Measurements from ENCODE around the gene ELOB.
"Not testable (repeated sequence)": the region's sequence is repeated elsewhere in the genome, so short reads cannot be mapped to it uniquely, and the experiment has no call there.

ELOB gene

GRCh38 chr16:2745116-2745890 is 31.8 kb downstream of the ELOB start:
- no peak for DNase-seq

- DNase-seq = no peak
These were observed 32.4 kb downstream of the ELOB start for GRCh38 chr16:2744711-2745110.

GRCh38 chr16:2743007-2743810 is 33.9 kb downstream of the ELOB start:
- DNase-seq = no peak

- DNase-seq = no peak
These were observed 34.6 kb downstream of the ELOB start for GRCh38 chr16:2742323-2743006.

GRCh38 chr16:2741168-2741567 is 35.9 kb downstream of the ELOB start:
- DNase-seq = no peak

- DNase-seq = no peak
These were observed 36.6 kb downstream of the ELOB start for GRCh38 chr16:2740476-2740875.

GRCh38 chr16:2739625-2740430 is 37.3 kb downstream of the ELOB start:
- DNase-seq = no peak

GRCh38 chr16:2738615-2739014 is 38.5 kb downstream of the ELOB start:
- no peak for DNase-seq

GRCh38 chr16:2737895-2738418 is 39.1 kb downstream of the ELOB start:
- no peak for DNase-seq

- no peak for DNase-seq
These were observed 39.9 kb downstream of the ELOB start for GRCh38 chr16:2737238-2737605.

GRCh38 chr16:2736476-2737237 is 40.4 kb downstream of the ELOB start:
- no peak for DNase-seq

GRCh38 chr16:2734844-2735515 is 42.1 kb downstream of the ELOB start:
- DNase-seq = no peak

- DNase-seq = no peak
These were observed 49.0 kb downstream of the ELOB start for GRCh38 chr16:2728034-2728433.

GRCh38 chr16:2726923-2727322 is 50.2 kb downstream of the ELOB start:
- no peak for DNase-seq

- no peak for DNase-seq
These were observed 52.2 kb downstream of the ELOB start for GRCh38 chr16:2724816-2725348.

- no peak for DNase-seq
These were observed 52.9 kb downstream of the ELOB start for GRCh38 chr16:2724088-2724676.

GRCh38 chr16:2721634-2722173 is 55.4 kb downstream of the ELOB start:
- DNase-seq = not testable (repeated sequence)

Measured in DMS153 (cell line).